OCI-LY7 (cell line): Measurements from ENCODE around the gene QSOX1. TPM values are rescaled to one million over a fixed set of nuclear protein-coding genes. Genes with fewer than 3 reads are reported as not detected.

ENCODE experiments used
- BruUV-seq: library from RNA; stranded (reverse); fragments of 400-500 nt; replicated peaks from 2 replicates; lab custom pipeline; 2021; lab: Mats Ljungman, UMichigan
- CTCF ChIA-PET: fragments of 300-600 bp; sonication (Branson Sonifier 250); formaldehyde crosslinking; loops from one replicate; lab custom pipeline; 2022; ENCODE audit warnings: antibody characterized with exemption; ENCODE audit not compliant: unreplicated experiment; lab: Charles Lee
- POLR2A ChIA-PET: fragments of 300-600 bp; sonication (Branson Sonifier 250); formaldehyde crosslinking; loops from one replicate; lab custom pipeline; 2022; ENCODE audit warnings: antibody characterized with exemption; lab: Charles Lee
- DNase-seq: peaks from one replicate; pipeline ENCODE4 v3.0.0-alpha.2; 2015; ENCODE audit warnings: low spot score
- H2AFZ ChIP-seq: fragments of 200-600 bp; sonication (generic), shearing (Covaris generic); 2 replicates; pipeline ENCODE4 v1.6.1; 2014; ENCODE audit warnings: mild to moderate bottlenecking, antibody characterized with exemption, low read length, moderate library complexity
- H3K27ac ChIP-seq: fragments of 200-600 bp; sonication (generic); 2 replicates; pipeline ENCODE4 v1.5.1; 2014; ENCODE audit warnings: mixed run types, low read depth, mild to moderate bottlenecking, moderate library complexity, low read length, inconsistent platforms; ENCODE audit not compliant: poor library complexity, severe bottlenecking
- H3K36me3 ChIP-seq: fragments of 200-600 bp; sonication (generic); 2 replicates; pipeline ENCODE4 v1.6.1; 2014; ENCODE audit warnings: mild to moderate bottlenecking, antibody characterized with exemption, low read length, moderate library complexity, mixed read lengths; ENCODE audit not compliant: insufficient read depth
- H3K4me1 ChIP-seq: fragments of 200-600 bp; sonication (generic); 2 replicates; pipeline ENCODE4 v1.5.1; 2014; ENCODE audit warnings: mild to moderate bottlenecking, low read length; ENCODE audit not compliant: insufficient read depth, poor library complexity, severe bottlenecking
- H3K4me2 ChIP-seq: fragments of 200-600 bp; sonication (generic); 2 replicates; pipeline ENCODE4 v1.6.1; 2014; ENCODE audit warnings: mild to moderate bottlenecking, low read length
- H3K4me3 ChIP-seq: fragments of 200-600 bp; sonication (generic); 2 replicates; pipeline ENCODE4 v1.5.1; 2014; ENCODE audit warnings: mild to moderate bottlenecking, low read depth, low read length; ENCODE audit not compliant: poor library complexity, severe bottlenecking
- H3K79me2 ChIP-seq: fragments of 200-600 bp; sonication (generic); 2 replicates; pipeline ENCODE4 v1.6.1; 2016; ENCODE audit warnings: low read depth, mild to moderate bottlenecking, low read length, moderate library complexity, mixed read lengths; ENCODE audit not compliant: insufficient read depth
- H3K9me2 ChIP-seq: fragments of 200-600 bp; sonication (generic); 2 replicates; pipeline ENCODE4 v1.6.1; 2016; ENCODE audit warnings: mild to moderate bottlenecking, low read length, mixed read lengths; ENCODE audit not compliant: insufficient read depth
- H3K9me3 ChIP-seq: fragments of 200-600 bp; sonication (generic); 2 replicates; pipeline ENCODE4 v1.6.1; 2014; ENCODE audit warnings: mild to moderate bottlenecking, mixed run types, low read length, mixed read lengths
- H4K20me1 ChIP-seq: fragments of 200-600 bp; sonication (generic); 2 replicates; pipeline ENCODE4 v1.6.1; 2014; ENCODE audit warnings: mild to moderate bottlenecking, antibody characterized with exemption, low read length, moderate library complexity, mixed read lengths; ENCODE audit not compliant: insufficient read depth
- EZH2phosphoT487 ChIP-seq: fragments of 200-600 bp; sonication (generic); IDR thresholded peaks from 2 replicates; pipeline ENCODE4 v1.6.1; 2018; ENCODE audit warnings: low read depth, borderline replicate concordance, mild to moderate bottlenecking, mixed run types, antibody characterized with exemption, low read length, moderate library complexity, mixed read lengths
- intact Hi-C: fragments of 100-400 bp; cut with micrococcal nuclease; formaldehyde crosslinking; loops from one replicate; pipeline ENCODE4 v1.10.0; 2022; ENCODE audit not compliant: unreplicated experiment
- total RNA-seq, 2 experiments: library from RNA; depleted of rRNA in 1 of 2; stranded (reverse); fragments of >200 nt in 1 of 2; shearing (Covaris generic) in 1 of 2; gene quantifications; 2 replicates each; pipeline ENCODE4 v1.2.3, GENCODE V29; 2014 to 2022
- TF ChIP-seq, protein P1 (sequence below): fragments of 200-600 bp; sonication (generic); conservative IDR thresholded peaks from 2 replicates; pipeline ENCODE4 v1.5.1; 2014; ENCODE audit warnings: mild to moderate bottlenecking, antibody characterized with exemption, low read length, moderate library complexity, mixed read lengths

QSOX1 gene
- total RNA-seq, 2 experiments from 2014 or later: 8.4 to 23.6 TPM

DNA sequence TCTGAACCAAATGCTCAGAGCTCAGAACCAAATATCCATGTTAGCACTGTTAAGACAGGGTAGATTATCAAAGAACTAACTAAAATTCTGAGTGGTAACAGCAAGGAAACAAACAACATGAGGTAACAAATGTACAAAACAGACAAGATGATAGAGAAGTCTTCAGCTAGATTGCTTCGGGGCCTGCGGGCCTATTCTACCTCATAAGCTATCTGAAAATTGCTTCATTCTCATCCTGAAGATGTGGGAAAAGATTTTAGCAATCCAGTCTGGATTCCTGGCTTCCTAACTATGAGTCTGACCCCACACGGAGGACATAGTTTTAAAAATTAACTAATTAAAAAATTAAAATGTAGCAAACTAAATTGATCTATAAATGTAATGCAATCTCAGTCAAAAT, 9.2 kb upstream of the QSOX1 start:
- no peaks in the 10 kb centered on the region for H4K20me1 ChIP-seq
- H3K79me2 ChIP-seq: no peaks in the 10 kb centered on the region
- intact Hi-C loops: no loop called here
- no peaks in the 10 kb centered on the region for H3K36me3 ChIP-seq
- H3K27ac ChIP-seq: no peak overlapping the region
- no peak overlapping the region for H3K4me3 ChIP-seq
- no TSS peak for BruUV-seq
- TF ChIP-seq, protein P1, sequence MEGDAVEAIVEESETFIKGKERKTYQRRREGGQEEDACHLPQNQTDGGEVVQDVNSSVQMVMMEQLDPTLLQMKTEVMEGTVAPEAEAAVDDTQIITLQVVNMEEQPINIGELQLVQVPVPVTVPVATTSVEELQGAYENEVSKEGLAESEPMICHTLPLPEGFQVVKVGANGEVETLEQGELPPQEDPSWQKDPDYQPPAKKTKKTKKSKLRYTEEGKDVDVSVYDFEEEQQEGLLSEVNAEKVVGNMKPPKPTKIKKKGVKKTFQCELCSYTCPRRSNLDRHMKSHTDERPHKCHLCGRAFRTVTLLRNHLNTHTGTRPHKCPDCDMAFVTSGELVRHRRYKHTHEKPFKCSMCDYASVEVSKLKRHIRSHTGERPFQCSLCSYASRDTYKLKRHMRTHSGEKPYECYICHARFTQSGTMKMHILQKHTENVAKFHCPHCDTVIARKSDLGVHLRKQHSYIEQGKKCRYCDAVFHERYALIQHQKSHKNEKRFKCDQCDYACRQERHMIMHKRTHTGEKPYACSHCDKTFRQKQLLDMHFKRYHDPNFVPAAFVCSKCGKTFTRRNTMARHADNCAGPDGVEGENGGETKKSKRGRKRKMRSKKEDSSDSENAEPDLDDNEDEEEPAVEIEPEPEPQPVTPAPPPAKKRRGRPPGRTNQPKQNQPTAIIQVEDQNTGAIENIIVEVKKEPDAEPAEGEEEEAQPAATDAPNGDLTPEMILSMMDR: no peak
- TF ChIP-seq EZH2phosphoT487: no peak
- no peaks in the 10 kb centered on the region for H3K9me3 ChIP-seq
- no peaks in the 10 kb centered on the region for H3K4me1 ChIP-seq
- H3K4me2 ChIP-seq: no peak overlapping the region
- no peak for DNase-seq
- no peak overlapping the region; the same call in 1 of the 2 replicates for H2AFZ ChIP-seq
- ChIA-PET CTCF (interaction anchor here (1.0 kb wide), 1 partner anchor 23 kb away, joined by 3 read pairs; no protein-coding TSS in a partner anchor), POLR2A (interaction anchor here (0.6 to 0.9 kb wide), 3 partner anchors 22 to 1369 kb away, joined by 3 to 5 read pairs (median 4); no protein-coding TSS in a partner anchor)
- no peaks in the 10 kb centered on the region for H3K9me2 ChIP-seq

DNA sequence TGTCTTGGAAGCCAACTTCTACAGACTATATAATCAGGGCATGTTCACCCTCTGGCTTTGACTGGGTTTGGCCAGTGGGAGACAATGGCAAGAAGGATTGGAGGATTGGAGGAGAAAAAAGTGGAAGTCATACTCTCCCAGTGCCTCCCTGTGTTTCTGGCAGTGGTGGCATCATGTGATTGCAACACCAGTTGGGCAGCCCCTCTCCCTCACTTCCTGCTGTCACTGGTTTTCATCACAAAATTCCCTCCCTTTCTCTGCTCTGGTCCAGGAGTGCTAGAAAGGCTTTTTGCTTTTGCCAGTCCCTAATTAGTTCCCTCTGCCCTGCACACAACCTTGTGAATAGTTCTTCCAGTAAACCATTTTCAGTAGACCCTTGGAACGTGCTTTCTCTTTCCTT, 3.7 kb upstream of the QSOX1 start:
- POLR2A ChIA-PET: no interaction called here
- intact Hi-C loops: loop anchor here (10.0 kb wide), 1 partner anchor 196 kb away; the partner anchor contains the start of gene CEP350

DNA sequence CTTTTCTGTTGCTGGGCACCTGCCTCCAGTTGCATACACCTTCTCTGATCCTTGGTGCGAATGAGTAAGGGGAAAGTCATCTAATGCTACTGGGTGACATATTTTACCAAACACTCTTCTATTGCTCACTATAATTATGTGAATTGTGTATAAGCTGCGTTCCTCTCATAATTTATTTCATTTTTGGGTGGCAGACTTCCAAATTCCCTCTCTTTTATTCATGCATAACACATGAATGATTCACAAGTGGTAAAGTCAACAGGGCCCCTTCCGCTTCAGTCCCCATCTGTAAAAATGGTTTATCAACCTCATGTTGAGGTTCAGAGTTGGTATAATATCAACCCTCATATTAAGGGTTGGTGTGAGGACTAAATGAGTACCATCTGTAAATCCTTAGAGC, 3.2 kb upstream of the QSOX1 start:
- Histone ChIP-seq H3K4me3 (no peak overlapping the region), H3K9me3 (no peaks in the 10 kb centered on the region), H4K20me1 (no peaks in the 10 kb centered on the region), H3K9me2 (no peaks in the 10 kb centered on the region), H3K36me3 (no peaks in the 10 kb centered on the region), H3K27ac (no peak overlapping the region), H2AFZ (no peak overlapping the region), H3K79me2 (0 out of 2 replicates have a peak, but pooled peaks cover 3% of the 10 kb centered on the region), H3K4me2 (no peak overlapping the region), H3K4me1 (peaks cover 19% of the 10 kb centered on the region)
- BruUV-seq: no TSS peak
- POLR2A ChIA-PET: no interaction called here
- DNase-seq: no peak
- CTCF ChIA-PET: no interaction called here
- TF ChIP-seq, protein P1: no peak
- TF ChIP-seq EZH2phosphoT487: no peak
- intact Hi-C loops: loop anchor here (10.0 kb wide), 1 partner anchor 197 kb away; the partner anchor contains the start of gene CEP350

More for the DNA sequence above, 3.7 kb upstream of the QSOX1 start:
- H3K4me1 ChIP-seq: peaks cover 14% of the 10 kb centered on the region
- no peaks in the 10 kb centered on the region for H3K9me2 ChIP-seq
- no peaks in the 10 kb centered on the region for H3K9me3 ChIP-seq
- H2AFZ ChIP-seq: no peak overlapping the region
- H3K79me2 ChIP-seq: 0 out of 2 replicates have a peak, but pooled peaks cover 3% of the 10 kb centered on the region
- no peak overlapping the region for H3K4me2 ChIP-seq
- no peak overlapping the region for H3K27ac ChIP-seq
- CTCF ChIA-PET: no interaction called here
- no peaks in the 10 kb centered on the region for H3K36me3 ChIP-seq
- TF ChIP-seq, protein P1: no peak
- no peak for TF ChIP-seq EZH2phosphoT487
- no peaks in the 10 kb centered on the region for H4K20me1 ChIP-seq
- no TSS peak for BruUV-seq
- H3K4me3 ChIP-seq: no peak overlapping the region
- DNase-seq: no peak
